ENCODE measurements around the gene EHF.

DNA sequence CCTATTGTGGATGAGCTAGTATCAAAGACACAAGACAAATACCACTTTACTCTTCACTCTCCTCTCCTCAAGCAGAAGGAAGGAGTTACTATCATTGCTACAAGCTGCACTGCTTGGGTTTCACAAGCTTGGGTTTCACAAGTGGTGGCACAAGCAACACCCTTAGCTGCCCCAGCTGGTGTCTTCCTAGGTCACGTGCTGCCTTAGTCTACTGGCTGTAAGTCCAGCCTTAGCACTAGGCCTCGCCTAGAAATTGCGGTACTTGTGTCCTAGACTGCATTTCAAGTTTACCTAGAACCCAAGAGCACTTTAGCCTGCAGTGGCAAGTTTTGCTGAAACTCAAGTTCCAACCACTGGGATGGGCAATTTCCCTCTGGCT lies 86.6 kb downstream of the EHF start:
- TF ChIP-seq, protein P1, sequence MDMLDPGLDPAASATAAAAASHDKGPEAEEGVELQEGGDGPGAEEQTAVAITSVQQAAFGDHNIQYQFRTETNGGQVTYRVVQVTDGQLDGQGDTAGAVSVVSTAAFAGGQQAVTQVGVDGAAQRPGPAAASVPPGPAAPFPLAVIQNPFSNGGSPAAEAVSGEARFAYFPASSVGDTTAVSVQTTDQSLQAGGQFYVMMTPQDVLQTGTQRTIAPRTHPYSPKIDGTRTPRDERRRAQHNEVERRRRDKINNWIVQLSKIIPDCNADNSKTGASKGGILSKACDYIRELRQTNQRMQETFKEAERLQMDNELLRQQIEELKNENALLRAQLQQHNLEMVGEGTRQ (IDR thresholded peaks at IDR 0.05; ENCODE audit: borderline replicate concordance, low read depth, low read length): no peak
- TF ChIP-seq TEAD4 (IDR thresholded peaks at IDR 0.05; ENCODE audit: borderline replicate concordance, insufficient read depth) (no peak), CHD2 (IDR thresholded peaks at IDR 0.05; ENCODE audit: low read length, partially characterized antibody) (no peak), EZH2phosphoT487 (IDR thresholded peaks at IDR 0.05; ENCODE audit: borderline replicate concordance, low read depth) (no peak), SMC3 (IDR thresholded peaks at IDR 0.05; ENCODE audit: low read depth, low read length) (no peak), YY1 (IDR thresholded peaks at IDR 0.05; ENCODE audit: low read depth) (no peak), TAF1 (IDR thresholded peaks at IDR 0.05; ENCODE audit: borderline replicate concordance, low read depth, low read length) (no peak), POLR2AphosphoS5 (IDR thresholded peaks at IDR 0.05; ENCODE audit: low read depth, low read length) (no peak)
- TF ChIP-seq, protein P2, sequence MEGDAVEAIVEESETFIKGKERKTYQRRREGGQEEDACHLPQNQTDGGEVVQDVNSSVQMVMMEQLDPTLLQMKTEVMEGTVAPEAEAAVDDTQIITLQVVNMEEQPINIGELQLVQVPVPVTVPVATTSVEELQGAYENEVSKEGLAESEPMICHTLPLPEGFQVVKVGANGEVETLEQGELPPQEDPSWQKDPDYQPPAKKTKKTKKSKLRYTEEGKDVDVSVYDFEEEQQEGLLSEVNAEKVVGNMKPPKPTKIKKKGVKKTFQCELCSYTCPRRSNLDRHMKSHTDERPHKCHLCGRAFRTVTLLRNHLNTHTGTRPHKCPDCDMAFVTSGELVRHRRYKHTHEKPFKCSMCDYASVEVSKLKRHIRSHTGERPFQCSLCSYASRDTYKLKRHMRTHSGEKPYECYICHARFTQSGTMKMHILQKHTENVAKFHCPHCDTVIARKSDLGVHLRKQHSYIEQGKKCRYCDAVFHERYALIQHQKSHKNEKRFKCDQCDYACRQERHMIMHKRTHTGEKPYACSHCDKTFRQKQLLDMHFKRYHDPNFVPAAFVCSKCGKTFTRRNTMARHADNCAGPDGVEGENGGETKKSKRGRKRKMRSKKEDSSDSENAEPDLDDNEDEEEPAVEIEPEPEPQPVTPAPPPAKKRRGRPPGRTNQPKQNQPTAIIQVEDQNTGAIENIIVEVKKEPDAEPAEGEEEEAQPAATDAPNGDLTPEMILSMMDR (IDR thresholded peaks at IDR 0.05): no peak

Measured in SK-N-SH (cell line).